ENCODE results near the gene LINC01488.

DNA sequence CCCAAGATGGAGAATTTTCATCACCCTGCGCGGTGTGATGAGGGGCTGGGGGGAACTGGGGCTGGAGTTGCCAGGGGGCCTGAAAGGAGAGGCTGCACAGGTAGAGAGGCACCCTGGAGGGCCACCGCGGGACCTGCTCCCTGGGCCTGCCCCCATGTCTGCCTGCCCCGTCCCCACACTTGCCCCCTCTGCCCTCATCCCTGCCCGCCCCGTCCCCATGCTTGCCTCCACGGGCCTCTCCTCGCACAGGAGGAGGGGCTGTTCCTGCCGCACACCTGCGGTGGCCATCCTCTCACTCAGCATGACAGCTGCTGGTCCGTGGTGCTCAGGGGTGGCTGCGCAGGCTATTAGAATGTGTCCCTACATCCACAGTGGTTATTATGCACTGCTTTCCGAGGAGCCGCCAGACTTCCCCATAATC, 43.5 kb downstream of the LINC01488 start:
- no peak for TF ChIP-seq POLR2A (IDR thresholded peaks at IDR 0.05)
- TF ChIP-seq, protein P1, sequence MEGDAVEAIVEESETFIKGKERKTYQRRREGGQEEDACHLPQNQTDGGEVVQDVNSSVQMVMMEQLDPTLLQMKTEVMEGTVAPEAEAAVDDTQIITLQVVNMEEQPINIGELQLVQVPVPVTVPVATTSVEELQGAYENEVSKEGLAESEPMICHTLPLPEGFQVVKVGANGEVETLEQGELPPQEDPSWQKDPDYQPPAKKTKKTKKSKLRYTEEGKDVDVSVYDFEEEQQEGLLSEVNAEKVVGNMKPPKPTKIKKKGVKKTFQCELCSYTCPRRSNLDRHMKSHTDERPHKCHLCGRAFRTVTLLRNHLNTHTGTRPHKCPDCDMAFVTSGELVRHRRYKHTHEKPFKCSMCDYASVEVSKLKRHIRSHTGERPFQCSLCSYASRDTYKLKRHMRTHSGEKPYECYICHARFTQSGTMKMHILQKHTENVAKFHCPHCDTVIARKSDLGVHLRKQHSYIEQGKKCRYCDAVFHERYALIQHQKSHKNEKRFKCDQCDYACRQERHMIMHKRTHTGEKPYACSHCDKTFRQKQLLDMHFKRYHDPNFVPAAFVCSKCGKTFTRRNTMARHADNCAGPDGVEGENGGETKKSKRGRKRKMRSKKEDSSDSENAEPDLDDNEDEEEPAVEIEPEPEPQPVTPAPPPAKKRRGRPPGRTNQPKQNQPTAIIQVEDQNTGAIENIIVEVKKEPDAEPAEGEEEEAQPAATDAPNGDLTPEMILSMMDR (IDR thresholded peaks at IDR 0.05) = no peak
- no peak for TF ChIP-seq POLR2AphosphoS5 (IDR thresholded peaks at IDR 0.05)

Data from sigmoid colon (tissue), 4 donors.